Measurements from ENCODE around the gene AGAP6.

DNA sequence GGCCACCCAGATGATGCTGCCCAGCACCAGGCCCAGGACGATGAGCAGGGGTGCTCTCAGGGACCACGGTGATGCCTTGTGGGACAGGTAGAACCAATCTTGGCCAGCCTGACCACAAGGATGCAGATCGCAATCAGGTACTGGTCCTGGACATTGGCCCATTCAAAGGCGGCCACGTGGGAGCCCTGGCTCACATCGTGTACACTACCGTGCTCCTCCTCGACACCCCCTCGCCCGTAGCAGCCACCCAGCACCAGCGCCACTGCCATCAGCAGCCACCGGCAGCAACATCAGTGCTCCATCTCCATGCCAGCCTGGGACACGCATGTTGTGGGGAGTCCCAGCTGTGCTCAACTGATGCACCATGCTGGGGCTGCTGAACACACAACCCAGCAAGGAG, 39.0 kb downstream of the AGAP6 start:
- TF ChIP-seq YY1 (IDR thresholded peaks at IDR 0.05; ENCODE audit: insufficient read depth, insufficient read length) (no peak), ZNF274 (IDR thresholded peaks at IDR 0.05; ENCODE audit: low read depth, low read length) (no peak), SUZ12 (IDR thresholded peaks at IDR 0.05; ENCODE audit: extremely low read depth, insufficient read depth, insufficient read length) (no peak)

Measured in NT2/D1 (cell line).